Esophagus (tissue), 2 donors: ENCODE data around the gene MPZL1. TPM values are rescaled to one million over a fixed set of nuclear protein-coding genes. Genes with fewer than 3 reads are reported as not detected.
"Not testable (repeated sequence)": the region's sequence is repeated elsewhere in the genome, so short reads cannot be mapped to it uniquely, and the experiment has no call there.

Source experiments
- H3K27ac ChIP-seq, 2 donors: one replicate each; pipeline ENCODE4 v1.5.1; 2013; ENCODE audit warnings: low read depth in 2 of 2, mild to moderate bottlenecking in 2 of 2, inconsistent platforms in 1 of 2, low read length in 1 of 2, moderate library complexity in 1 of 2
- H3K27me3 ChIP-seq, 2 donors: one replicate each; pipeline ENCODE4 v1.6.1; 2013; ENCODE audit warnings: low read length in 2 of 2, control low read depth in 1 of 2, mild to moderate bottlenecking in 1 of 2; ENCODE audit not compliant: insufficient read depth in 2 of 2, control insufficient read depth in 1 of 2
- H3K36me3 ChIP-seq, 2 donors: one replicate each; pipeline ENCODE4 v1.6.1; 2013; ENCODE audit warnings: low read length in 1 of 2; ENCODE audit not compliant: control insufficient read depth in 2 of 2, insufficient read depth in 2 of 2
- H3K4me1 ChIP-seq, 2 donors: one replicate each; pipeline ENCODE4 v1.6.1; 2013; ENCODE audit warnings: low read length in 1 of 2; ENCODE audit not compliant: control insufficient read depth in 2 of 2, insufficient read depth in 2 of 2
- H3K4me3 ChIP-seq, 2 donors: one replicate each; pipeline ENCODE4 v1.5.1; 2013; ENCODE audit warnings: low read length in 2 of 2, mild to moderate bottlenecking in 2 of 2, low read depth in 1 of 2, moderate library complexity in 1 of 2
- H3K9me3 ChIP-seq, 2 donors: one replicate each; pipeline ENCODE4 v1.6.1; 2013; ENCODE audit warnings: mild to moderate bottlenecking in 2 of 2, low read depth in 1 of 2, low read length in 1 of 2, moderate library complexity in 1 of 2; ENCODE audit not compliant: control insufficient read depth in 2 of 2, insufficient read depth in 1 of 2
- WGBS, 2 donors: extraction: QIAGEN DNeasy Blood & Tissue Kit; methylation state at CpG; one replicate each; pipeline ENCODE4 v1.1.7; 2013; 5-methylcytosine and 5-hydroxymethylcytosine counted together
- polyA plus RNA-seq, 2 donors: library from polyadenylated mRNA; stranded (reverse); fragments of 200-250 nt; gene quantifications; one replicate each; pipeline ENCODE4 v1.2.3, GENCODE V29; 2013
- donor health status: healthy with polysubstance abuse.
- donor health status: Bipolar disorder and iron deficiency.

MPZL1 gene
- polyA plus RNA-seq, 2 donors, result 16.2 to 22.5 TPM

DNA sequence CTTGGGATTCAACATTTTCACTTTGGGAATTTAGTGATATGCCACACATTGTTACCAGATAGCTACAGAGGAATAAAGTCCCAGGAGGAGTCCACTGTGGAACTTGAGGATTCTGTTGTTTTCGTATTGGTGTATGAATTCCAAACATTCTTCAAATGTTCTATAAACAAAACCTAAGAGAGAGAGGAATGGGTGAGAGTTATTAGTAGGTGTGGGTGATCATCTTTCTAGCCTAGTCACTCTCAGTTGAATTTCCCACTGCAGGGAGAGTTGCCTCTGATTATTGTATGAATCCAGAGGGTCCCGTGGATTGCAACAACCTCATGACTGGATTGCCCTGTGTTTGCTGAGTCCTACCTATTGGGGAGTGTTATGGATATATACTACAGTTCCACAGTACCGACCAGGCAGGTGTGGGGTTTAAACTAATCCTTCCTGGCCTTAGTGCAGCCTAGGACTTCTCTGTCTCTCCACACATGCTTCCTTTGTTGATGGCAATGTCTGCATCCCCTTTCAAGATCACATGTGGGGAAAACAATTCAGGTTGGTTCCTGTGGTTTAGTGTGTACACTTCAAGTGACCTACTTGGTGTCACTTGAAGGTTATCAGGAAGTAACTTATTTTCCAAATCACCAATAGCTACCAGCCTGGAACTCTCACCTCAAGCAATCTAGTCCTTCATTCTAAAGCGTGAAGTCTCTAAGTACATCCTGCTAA is 100.3 kb downstream of the MPZL1 start:
- Histone ChIP-seq H3K4me1 (peaks cover 0 to 2% of the 10 kb centered on the region in 2 donors), H3K4me3 (no peak overlapping the region), H3K36me3 (no peaks in the 10 kb centered on the region), H3K27ac (no peak overlapping the region), H3K9me3 (no peaks in the 10 kb centered on the region), H3K27me3 (no peaks in the 10 kb centered on the region)
- WGBS, 2 donors, result 76 to 83% methylated on average over 4 of the region's 4 CpGs

DNA sequence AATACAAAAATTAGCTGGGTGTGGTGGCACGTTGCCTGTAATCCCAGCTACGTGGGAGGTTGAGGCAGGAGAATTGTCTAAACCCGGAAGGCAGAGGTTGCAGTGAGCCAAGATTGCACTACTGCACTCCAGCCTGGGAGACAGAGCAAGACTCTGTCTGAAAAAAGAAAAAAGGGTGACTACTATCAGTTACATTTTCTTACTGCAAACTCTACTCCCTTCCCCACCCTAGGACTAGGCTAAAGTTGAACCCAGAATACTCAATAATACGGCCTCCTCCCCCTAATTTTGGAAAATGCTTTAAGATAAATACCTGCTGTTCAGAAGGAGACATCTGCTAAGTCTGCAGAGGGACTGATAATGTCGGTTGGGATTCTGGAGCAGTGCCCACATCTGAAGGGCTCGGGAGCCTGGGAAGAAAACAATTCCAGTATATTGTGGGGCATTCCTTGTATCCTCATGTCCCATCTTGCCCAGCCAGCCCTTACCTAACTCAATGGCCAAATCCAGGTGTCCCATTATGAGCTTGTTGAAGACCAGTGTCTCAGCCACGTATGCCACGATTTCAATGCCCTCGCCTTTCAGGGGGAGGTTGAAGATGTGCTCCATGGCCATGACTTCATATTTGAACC is 102.5 kb downstream of the MPZL1 start:
- H3K9me3 ChIP-seq, result no peaks in the 10 kb centered on the region
- peaks cover 0 to 2% of the 10 kb centered on the region in 2 donors for H3K4me1 ChIP-seq
- no peak overlapping the region for H3K4me3 ChIP-seq
- no peaks in the 10 kb centered on the region for H3K27me3 ChIP-seq
- no peak overlapping the region for H3K27ac ChIP-seq
- 61 to 65% methylated on average over 9 of the region's 9 CpGs for WGBS, 2 donors
- no peaks in the 10 kb centered on the region for H3K36me3 ChIP-seq

DNA sequence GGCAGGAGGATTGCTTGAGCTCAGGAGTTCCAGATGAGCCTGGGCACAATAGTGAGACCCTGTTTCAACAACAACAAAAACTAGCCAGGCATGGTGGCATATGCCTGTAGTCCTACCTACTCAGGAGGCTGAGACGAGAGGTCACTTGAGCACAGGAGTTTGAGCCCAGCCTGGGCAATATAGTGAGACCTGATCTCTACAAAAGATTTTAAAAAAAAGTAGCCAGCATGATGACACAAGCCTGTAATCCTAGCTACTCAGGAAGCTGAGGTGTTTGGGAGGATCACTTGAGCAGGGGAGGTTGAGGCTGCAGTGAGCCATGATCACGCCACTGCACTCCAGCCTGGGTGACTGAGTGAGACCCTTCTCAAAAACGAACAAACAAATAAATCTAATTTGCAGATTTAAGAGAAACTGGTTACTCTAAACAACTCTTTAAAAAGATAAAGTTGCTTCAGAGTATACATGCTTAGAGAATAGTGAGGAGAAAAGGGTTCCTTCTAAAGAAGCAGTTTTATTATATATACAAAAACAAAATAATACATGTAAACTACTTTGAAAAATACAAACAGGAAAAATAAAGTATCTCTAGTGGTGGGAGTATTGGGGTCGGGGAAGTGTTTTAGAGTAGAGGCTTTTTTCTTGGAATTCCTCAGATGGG is 103.8 kb downstream of the MPZL1 start:
- WGBS, 2 donors, result 83 to 86% methylated on average over 4 of the region's 4 CpGs
- no peaks in the 10 kb centered on the region for H3K9me3 ChIP-seq

DNA sequence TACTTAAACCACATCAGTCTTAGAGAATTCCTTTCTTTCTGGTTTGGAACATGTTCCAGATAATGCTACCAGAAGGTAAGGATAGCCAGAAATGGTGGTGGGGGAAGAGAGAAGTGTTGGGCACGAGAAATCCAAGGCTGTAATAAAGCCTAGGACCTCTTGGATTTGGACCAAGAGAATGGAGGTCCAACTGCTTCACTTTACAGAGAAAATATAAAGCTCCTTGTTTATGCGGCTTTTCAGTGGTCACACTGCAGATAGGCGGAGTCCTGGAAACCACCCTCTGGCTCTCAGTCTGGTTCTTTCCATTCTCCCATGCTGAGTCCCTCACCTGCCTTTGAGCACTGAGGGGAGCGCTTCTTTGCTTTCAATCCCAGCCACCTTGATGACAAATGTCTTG is 104.3 kb downstream of the MPZL1 start:
- H3K27ac ChIP-seq, result no peak overlapping the region
- WGBS, 2 donors, result 84 to 89% methylated on average over 4 of the region's 4 CpGs
- H3K4me3 ChIP-seq, result no peak overlapping the region
- H3K27me3 ChIP-seq, result no peaks in the 10 kb centered on the region
- no peaks in the 10 kb centered on the region for H3K4me1 ChIP-seq
- H3K9me3 ChIP-seq, result no peaks in the 10 kb centered on the region
- no peaks in the 10 kb centered on the region for H3K36me3 ChIP-seq

More for the DNA sequence above, 103.8 kb downstream of the MPZL1 start:
- Histone ChIP-seq H3K4me1 (peaks cover 0 to 2% of the 10 kb centered on the region in 2 donors), H3K4me3 (no peak overlapping the region), H3K27me3 (no peaks in the 10 kb centered on the region), H3K27ac (no peak overlapping the region), H3K36me3 (no peaks in the 10 kb centered on the region)

DNA sequence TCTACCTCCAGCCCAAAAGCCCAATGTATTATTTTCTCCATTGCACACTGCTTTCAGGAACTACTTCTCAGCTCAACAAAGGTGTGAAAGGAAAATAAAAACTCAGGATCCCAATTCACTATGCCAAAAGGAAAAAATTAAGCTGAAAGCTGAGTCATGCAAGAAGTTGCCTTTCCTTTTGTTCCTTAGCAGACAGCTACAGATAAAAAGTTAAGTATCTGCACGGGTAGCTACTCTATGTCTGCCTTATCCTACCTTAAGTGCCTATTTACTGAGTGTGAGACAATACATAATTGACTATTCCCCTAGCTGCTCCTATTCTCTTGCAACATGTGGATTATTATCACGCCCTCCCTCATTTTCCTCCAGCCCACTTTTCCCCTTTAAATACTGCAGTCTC is 108.1 kb downstream of the MPZL1 start:
- 52 to 53% methylated on average over 2 of the region's 2 CpGs for WGBS, 2 donors
- Histone ChIP-seq H3K4me1 (no peaks in the 10 kb centered on the region), H3K4me3 (no peak overlapping the region), H3K36me3 (no peaks in the 10 kb centered on the region), H3K9me3 (no peaks in the 10 kb centered on the region), H3K27me3 (no peaks in the 10 kb centered on the region), H3K27ac (no peak overlapping the region)

DNA sequence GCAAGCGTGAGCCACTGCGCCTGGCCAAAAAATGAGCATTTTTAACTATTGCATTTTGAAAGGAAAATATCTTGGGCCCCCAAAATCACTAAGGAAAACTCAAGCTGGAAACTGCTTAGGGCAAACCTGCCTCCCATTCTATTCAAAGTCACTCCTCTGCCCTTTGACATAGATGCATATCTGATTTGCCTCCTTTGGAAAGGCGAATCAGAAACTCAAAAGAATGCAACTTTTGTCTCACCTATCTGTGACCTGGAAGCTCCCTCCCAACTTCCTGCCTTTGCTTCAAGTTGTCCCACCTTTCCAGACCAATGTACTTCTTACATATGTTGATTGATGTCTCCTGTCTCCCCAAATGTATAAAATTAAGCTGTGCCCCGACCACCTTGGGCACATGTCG is 108.9 kb downstream of the MPZL1 start:
- H3K36me3 ChIP-seq, H3K4me1 ChIP-seq, H3K9me3 ChIP-seq, H3K27ac ChIP-seq, H3K4me3 ChIP-seq, H3K27me3 ChIP-seq: not testable (repeated sequence)
- 73 to 82% methylated on average over 5 of the region's 5 CpGs for WGBS, 2 donors

DNA sequence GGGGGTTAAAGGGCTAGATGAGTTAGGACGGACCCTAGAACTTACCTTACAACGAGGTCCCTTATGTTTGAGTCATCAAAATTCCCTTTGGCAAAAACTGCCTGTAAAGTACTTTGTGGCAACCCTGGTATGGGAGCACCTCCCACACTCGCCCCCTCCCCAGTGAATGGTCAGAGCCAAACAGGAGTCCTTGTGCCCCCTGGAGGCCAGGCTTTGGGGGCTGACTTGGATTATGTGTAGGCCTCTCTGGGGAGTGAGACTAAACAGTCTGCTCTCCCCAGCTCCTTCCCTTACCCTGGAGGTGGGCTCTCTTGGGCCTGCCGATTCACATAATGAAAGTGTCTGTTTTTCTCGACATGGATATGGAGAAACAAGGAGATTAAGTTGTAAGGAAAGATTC is 110.9 kb downstream of the MPZL1 start:
- no peaks in the 10 kb centered on the region for H3K27me3 ChIP-seq
- no peaks in the 10 kb centered on the region for H3K9me3 ChIP-seq
- no peaks in the 10 kb centered on the region for H3K4me1 ChIP-seq
- H3K36me3 ChIP-seq, result no peaks in the 10 kb centered on the region
- 86 to 94% methylated on average over 5 of the region's 5 CpGs for whole genome bisulfite sequencing, 2 donors
- H3K27ac ChIP-seq, result no peak overlapping the region
- H3K4me3 ChIP-seq, result no peak overlapping the region

GRCh38 chr1:167833904-167834303 is 112.1 kb downstream of the MPZL1 start:
- Histone ChIP-seq H3K4me1 (no peaks in the 10 kb centered on the region), H3K27me3 (no peaks in the 10 kb centered on the region), H3K36me3 (no peaks in the 10 kb centered on the region), H3K4me3 (no peak overlapping the region), H3K27ac (no peak overlapping the region), H3K9me3 (no peaks in the 10 kb centered on the region)

GRCh38 chr1:167836197-167836596 is 114.4 kb downstream of the MPZL1 start:
- Histone ChIP-seq H3K27ac (no peak overlapping the region), H3K36me3 (no peaks in the 10 kb centered on the region), H3K4me1 (no peaks in the 10 kb centered on the region), H3K27me3 (no peaks in the 10 kb centered on the region), H3K9me3 (no peaks in the 10 kb centered on the region), H3K4me3 (no peak overlapping the region)
- WGBS, 2 donors, result 73 to 90% methylated on average over 4 of the region's 4 CpGs
